Measurements from ENCODE around the gene GSK3B. TPM values are rescaled to one million over a fixed set of nuclear protein-coding genes. Genes with fewer than 3 reads are reported as not detected.

The GSK3B gene
- polyA plus RNA-seq, 3 donors = 16.2 to 20.6 (median 20.5) TPM

GRCh38 chr3:119783883-119784282, 310.4 kb downstream of the GSK3B start:
- H2AFZ ChIP-seq (ENCODE audit: insufficient read depth, low read depth, low read length, poor library complexity, severe bottlenecking) = peak overlapping the region; percentile 39

GRCh38 chr3:119783255-119783654, 311.0 kb downstream of the GSK3B start:
- Histone ChIP-seq H4K20me1 (ENCODE audit: insufficient read depth, low read length) (no peaks in the 10 kb centered on the region), H3K9me3 (replicated peaks in 1 of 2; ENCODE audit: control insufficient read depth in 1 of 2, insufficient read depth in 1 of 2, low read length in 2 of 2) (no peaks in the 10 kb centered on the region), H3K9ac (ENCODE audit: insufficient read depth, low read length, poor library complexity, severe bottlenecking) (no peak overlapping the region), H2AFZ (ENCODE audit: insufficient read depth, low read depth, low read length, poor library complexity, severe bottlenecking) (no peak overlapping the region), H3K79me2 (ENCODE audit: insufficient read depth, low read length) (no peaks in the 10 kb centered on the region), H3K4me1 (ENCODE audit: control insufficient read depth in 1 of 2, insufficient read depth in 2 of 2, low read length in 2 of 2) (peaks cover 19 to 26% of the 10 kb centered on the region in 2 donors), H3K4me3 (replicated peaks in 1 of 3; ENCODE audit: low read depth in 2 of 3, low read length in 3 of 3) (no peak overlapping the region), H3K27me3 (ENCODE audit: control insufficient read depth in 2 of 2, insufficient read depth in 2 of 2, low read length in 2 of 2) (no peaks in the 10 kb centered on the region), H3K4me2 (replicated peaks; ENCODE audit: extremely low read depth, low read length, poor library complexity, severe bottlenecking) (no peak overlapping the region), H3K36me3 (replicated peaks in 1 of 2; ENCODE audit: control insufficient read depth in 1 of 2, insufficient read depth in 2 of 2, low read length in 2 of 2) (no peaks in the 10 kb centered on the region), H3K27ac (ENCODE audit: low read depth in 1 of 2, low read length in 2 of 2) (no peak overlapping the region)
- intact Hi-C loops (cut with micrococcal nuclease) = no loop called here
- no CpG with 5 or more reads among the region's 2 CpGs for WGBS (ENCODE audit: insufficient coverage)
- no peak overlapping the region for H3K27ac Mint-ChIP-seq
- H3K36me3 Mint-ChIP-seq = no peaks in the 10 kb centered on the region
- no peak overlapping the region for H3K4me3 Mint-ChIP-seq
- TF ChIP-seq CTCF (IDR thresholded peaks at IDR 0.05) = no peak
- peaks cover 43% of the 10 kb centered on the region for H3K4me1 Mint-ChIP-seq
- peak in 1 of 3 donors; percentile 3 for DNase-seq
- no peaks in the 10 kb centered on the region for H3K9me3 Mint-ChIP-seq
- H3K27me3 Mint-ChIP-seq (ENCODE audit: low read depth in 3 of 3) = no peaks in the 10 kb centered on the region

More at GRCh38 chr3:119783883-119784282, 310.4 kb downstream of the GSK3B start:
- no peaks in the 10 kb centered on the region for H3K36me3 ChIP-seq (replicated peaks in 1 of 2; ENCODE audit: control insufficient read depth in 1 of 2, insufficient read depth in 2 of 2, low read length in 2 of 2)
- Mint-ChIP-seq H3K4me1 (peaks cover 43% of the 10 kb centered on the region), H3K9me3 (no peaks in the 10 kb centered on the region), H3K36me3 (no peaks in the 10 kb centered on the region), H3K27ac (peak overlapping the region in 3 of 7 donors; percentile 2 to 35 (median 8)), H3K27me3 (ENCODE audit: low read depth in 3 of 3) (no peaks in the 10 kb centered on the region), H3K4me3 (no peak overlapping the region)
- no peaks in the 10 kb centered on the region for H3K79me2 ChIP-seq (ENCODE audit: insufficient read depth, low read length)
- no peak overlapping the region for H3K9ac ChIP-seq (ENCODE audit: insufficient read depth, low read length, poor library complexity, severe bottlenecking)
- peak overlapping the region in 1 of 2 donors; percentile 10 for H3K27ac ChIP-seq (ENCODE audit: low read depth in 1 of 2, low read length in 2 of 2)
- intact Hi-C loops (cut with micrococcal nuclease) = no loop called here
- no peaks in the 10 kb centered on the region for H3K9me3 ChIP-seq (replicated peaks in 1 of 2; ENCODE audit: control insufficient read depth in 1 of 2, insufficient read depth in 1 of 2, low read length in 2 of 2)
- TF ChIP-seq CTCF (IDR thresholded peaks at IDR 0.05) = no peak
- H3K4me3 ChIP-seq (replicated peaks in 1 of 3; ENCODE audit: low read depth in 2 of 3, low read length in 3 of 3) = no peak overlapping the region
- 3% methylated on average over 5 of the region's 7 CpGs for whole genome bisulfite sequencing (ENCODE audit: insufficient coverage)
- H4K20me1 ChIP-seq (ENCODE audit: insufficient read depth, low read length) = no peaks in the 10 kb centered on the region
- H3K27me3 ChIP-seq (ENCODE audit: control insufficient read depth in 2 of 2, insufficient read depth in 2 of 2, low read length in 2 of 2) = no peaks in the 10 kb centered on the region
- H3K4me1 ChIP-seq (ENCODE audit: control insufficient read depth in 1 of 2, insufficient read depth in 2 of 2, low read length in 2 of 2) = peaks cover 19 to 26% of the 10 kb centered on the region in 2 donors
- H3K4me2 ChIP-seq (replicated peaks; ENCODE audit: extremely low read depth, low read length, poor library complexity, severe bottlenecking) = no peak overlapping the region
- peak in 2 of 3 donors; percentile 9 to 18 for DNase-seq

Data from CD14-positive monocyte (primary cell).